T-helper 1 cell treated with Interleukin-12 subunit alpha and Interleukin-12 subunit beta and Interleukin-4 antibody, amounts not matched to agents 30 μg/mL and 1 μg/mL, for 36 hours (primary cell): Measurements from ENCODE around the gene C14orf180.
"Not testable (repeated sequence)": the region's sequence is repeated elsewhere in the genome, so short reads cannot be mapped to it uniquely, and the experiment has no call there.

Experiments
- H3K27ac Mint-ChIP-seq: one replicate; pipeline ENCODE4 v1.8.0; 2021; ENCODE audit warnings: mild to moderate bottlenecking, mixed read lengths
- H3K27me3 Mint-ChIP-seq: one replicate; pipeline ENCODE4 v1.8.0; 2021; ENCODE audit warnings: low read depth, mixed read lengths
- H3K36me3 Mint-ChIP-seq: one replicate; pipeline ENCODE4 v1.8.0; 2021; ENCODE audit warnings: low read depth, mixed read lengths
- H3K4me1 Mint-ChIP-seq: one replicate; pipeline ENCODE4 v1.8.0; 2021; ENCODE audit warnings: low read depth, mixed read lengths
- H3K4me3 Mint-ChIP-seq: one replicate; pipeline ENCODE4 v1.8.0; 2021; ENCODE audit warnings: mild to moderate bottlenecking, moderate library complexity, mixed read lengths
- H3K9me3 Mint-ChIP-seq: one replicate; pipeline ENCODE4 v1.8.0; 2021; ENCODE audit warnings: mixed read lengths

The C14orf180 gene

DNA sequence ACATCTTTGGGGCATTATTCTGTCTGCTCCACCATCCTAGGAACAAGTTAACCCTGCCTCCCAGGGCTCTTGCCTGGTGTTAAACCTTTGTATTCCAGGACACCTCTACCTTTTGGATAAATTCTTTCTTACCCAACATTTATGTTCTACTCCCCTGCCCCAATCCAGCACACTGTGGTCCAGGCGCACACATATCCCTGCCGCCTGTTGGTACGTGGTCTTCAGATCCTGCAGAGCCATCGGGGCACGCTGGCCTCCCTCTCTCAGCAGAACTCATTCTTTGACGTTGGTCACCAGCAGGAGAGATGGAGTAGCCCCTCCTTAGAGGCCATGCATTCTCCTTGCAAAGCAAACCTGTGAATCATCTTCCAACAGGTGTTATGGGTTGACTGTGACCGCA lies 30.1 kb downstream of the C14orf180 start:
- Mint-ChIP-seq H3K4me3 (no peak overlapping the region), H3K9me3 (no peaks in the 10 kb centered on the region), H3K27me3 (peaks cover 33% of the 10 kb centered on the region), H3K27ac (no peak overlapping the region), H3K36me3 (no peaks in the 10 kb centered on the region), H3K4me1 (no peaks in the 10 kb centered on the region)

DNA sequence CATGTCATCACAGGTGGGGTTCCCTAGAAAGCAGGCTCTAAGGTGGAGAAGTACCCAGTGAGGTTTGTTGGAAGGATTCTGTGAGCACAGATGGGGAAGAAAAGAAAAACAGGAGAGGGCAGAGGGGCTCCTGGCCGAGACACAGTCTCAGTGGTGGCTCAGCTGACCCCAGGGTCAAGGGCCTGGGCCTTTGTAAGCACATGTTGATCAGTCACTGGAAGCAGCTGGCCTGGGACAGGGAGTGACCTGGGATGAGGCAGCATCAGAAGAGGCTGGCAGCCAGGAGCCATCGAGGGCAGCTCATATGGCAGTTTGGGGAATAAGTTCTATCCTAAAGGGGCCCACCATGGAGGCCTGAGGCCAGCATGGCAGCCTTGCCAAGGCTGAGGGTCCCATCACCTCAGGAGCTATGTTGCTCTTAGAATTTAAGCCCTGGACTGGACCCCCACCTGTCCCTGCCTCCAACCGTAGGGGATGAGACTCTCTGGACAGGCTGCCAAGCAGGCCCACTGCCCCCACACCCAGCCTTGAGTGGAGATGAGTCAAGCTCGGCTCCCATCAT lies 31.3 kb downstream of the C14orf180 start:
- H3K9me3 Mint-ChIP-seq, result no peaks in the 10 kb centered on the region
- H3K4me3 Mint-ChIP-seq, result no peak overlapping the region
- no peaks in the 10 kb centered on the region for H3K4me1 Mint-ChIP-seq
- H3K27ac Mint-ChIP-seq, result no peak overlapping the region
- no peaks in the 10 kb centered on the region for H3K36me3 Mint-ChIP-seq
- peaks cover 23% of the 10 kb centered on the region for H3K27me3 Mint-ChIP-seq

DNA sequence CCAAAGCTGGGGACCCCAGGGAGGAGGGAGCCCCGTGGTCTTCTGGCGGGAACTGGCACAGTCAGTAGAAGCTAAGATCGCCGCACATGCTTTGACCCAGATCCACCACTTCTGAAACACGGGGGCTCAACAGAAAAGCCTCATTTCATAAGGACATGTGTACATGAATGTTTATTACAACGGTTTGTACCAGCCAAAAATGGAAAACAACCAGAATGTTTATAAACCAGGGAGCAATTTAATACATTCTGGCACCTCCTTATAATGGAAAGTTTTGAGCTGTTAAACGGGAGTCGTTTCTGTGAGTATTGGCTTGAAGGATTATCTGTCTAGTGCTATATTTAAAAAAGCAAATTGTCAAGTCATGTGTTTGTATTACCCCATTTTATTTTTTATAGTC lies 32.3 kb downstream of the C14orf180 start:
- Mint-ChIP-seq H3K9me3 (no peaks in the 10 kb centered on the region), H3K27ac (no peak overlapping the region), H3K4me1 (no peaks in the 10 kb centered on the region), H3K27me3 (peaks cover 16% of the 10 kb centered on the region), H3K36me3 (no peaks in the 10 kb centered on the region), H3K4me3 (no peak overlapping the region)

DNA sequence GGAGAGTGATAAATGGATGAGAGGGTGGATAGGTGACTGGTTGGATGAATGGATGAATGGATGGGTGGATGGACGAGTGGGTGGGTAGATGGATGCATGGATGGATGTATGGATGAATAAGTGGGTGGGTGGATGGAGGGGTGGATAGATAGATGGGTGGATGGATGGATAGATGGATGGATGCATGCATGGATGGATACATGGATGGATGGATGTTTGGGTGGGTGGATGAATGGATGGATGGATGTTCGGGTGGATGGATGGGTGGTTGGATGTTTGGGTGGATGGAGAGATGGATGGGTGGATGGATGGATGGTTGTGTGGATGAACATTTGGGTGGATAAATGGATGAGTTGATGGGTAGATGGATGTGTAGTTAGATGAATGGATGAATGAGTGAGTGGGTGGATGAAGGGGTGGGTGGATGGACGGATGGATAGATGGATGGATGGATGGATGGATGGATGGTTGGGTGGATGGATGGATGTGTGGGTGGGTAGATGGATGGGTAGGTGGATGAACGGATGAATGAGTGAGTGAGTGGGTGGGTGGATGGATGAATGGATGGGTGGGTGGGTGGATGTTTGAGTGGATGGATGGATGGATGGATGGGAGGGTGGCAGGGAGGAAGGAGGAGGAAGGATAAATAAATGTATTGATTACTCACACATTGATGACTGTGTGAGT lies 34.7 kb downstream of the C14orf180 start:
- no peaks in the 10 kb centered on the region for H3K9me3 Mint-ChIP-seq
- no peaks in the 10 kb centered on the region for H3K4me1 Mint-ChIP-seq
- H3K4me3 Mint-ChIP-seq, result no peak overlapping the region
- no peaks in the 10 kb centered on the region for H3K36me3 Mint-ChIP-seq
- no peak overlapping the region for H3K27ac Mint-ChIP-seq
- peaks cover 19% of the 10 kb centered on the region for H3K27me3 Mint-ChIP-seq

DNA sequence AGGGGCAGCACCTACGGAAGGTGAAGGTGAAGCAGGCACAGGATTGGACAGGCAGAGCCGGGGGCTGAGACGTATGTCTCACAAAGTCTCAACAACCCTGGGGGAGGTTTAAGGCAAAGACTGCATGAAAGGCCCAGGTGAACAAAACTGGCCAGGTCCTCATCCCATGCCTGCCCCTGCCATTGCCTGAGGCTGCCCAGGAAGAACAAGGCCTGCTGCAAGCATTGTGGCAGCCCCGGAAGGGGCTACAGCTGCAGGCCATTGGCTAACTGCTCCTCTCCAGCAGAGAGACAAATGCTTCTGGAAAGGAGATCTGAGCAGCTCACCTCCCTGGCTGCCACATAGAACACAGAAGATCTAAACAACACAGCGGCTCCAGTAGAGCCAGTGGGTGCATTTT lies 45.4 kb downstream of the C14orf180 start:
- Mint-ChIP-seq H3K4me1 (no peaks in the 10 kb centered on the region), H3K9me3 (peaks cover 27% of the 10 kb centered on the region), H3K27me3 (peaks cover 18% of the 10 kb centered on the region), H3K27ac (no peak overlapping the region), H3K36me3 (no peaks in the 10 kb centered on the region), H3K4me3 (no peak overlapping the region)

DNA sequence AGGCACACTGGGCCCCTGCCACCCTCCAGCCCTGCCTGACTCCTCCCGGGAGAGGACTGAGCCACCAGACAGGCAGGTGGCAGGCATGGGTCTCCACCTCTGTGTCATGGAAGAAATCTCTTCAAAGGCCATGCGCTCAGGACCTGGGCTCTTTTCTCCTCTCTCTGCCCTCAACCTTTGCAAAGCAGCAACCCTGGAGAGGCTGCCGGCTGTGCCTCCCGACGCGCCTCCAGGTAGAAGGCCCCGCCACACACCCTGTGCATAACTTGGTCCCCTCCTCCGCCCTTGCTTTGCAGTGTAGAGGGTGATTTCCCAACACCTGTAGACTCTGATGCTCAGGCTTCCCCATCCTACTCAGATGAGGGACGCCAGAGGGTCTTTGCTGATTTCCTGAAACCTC lies 53.2 kb downstream of the C14orf180 start:
- H3K4me3 Mint-ChIP-seq, result no peak overlapping the region
- H3K27ac Mint-ChIP-seq, result no peak overlapping the region
- H3K36me3 Mint-ChIP-seq, result no peaks in the 10 kb centered on the region
- H3K4me1 Mint-ChIP-seq, result no peaks in the 10 kb centered on the region
- H3K9me3 Mint-ChIP-seq, result peaks cover 9% of the 10 kb centered on the region
- H3K27me3 Mint-ChIP-seq, result no peaks in the 10 kb centered on the region

DNA sequence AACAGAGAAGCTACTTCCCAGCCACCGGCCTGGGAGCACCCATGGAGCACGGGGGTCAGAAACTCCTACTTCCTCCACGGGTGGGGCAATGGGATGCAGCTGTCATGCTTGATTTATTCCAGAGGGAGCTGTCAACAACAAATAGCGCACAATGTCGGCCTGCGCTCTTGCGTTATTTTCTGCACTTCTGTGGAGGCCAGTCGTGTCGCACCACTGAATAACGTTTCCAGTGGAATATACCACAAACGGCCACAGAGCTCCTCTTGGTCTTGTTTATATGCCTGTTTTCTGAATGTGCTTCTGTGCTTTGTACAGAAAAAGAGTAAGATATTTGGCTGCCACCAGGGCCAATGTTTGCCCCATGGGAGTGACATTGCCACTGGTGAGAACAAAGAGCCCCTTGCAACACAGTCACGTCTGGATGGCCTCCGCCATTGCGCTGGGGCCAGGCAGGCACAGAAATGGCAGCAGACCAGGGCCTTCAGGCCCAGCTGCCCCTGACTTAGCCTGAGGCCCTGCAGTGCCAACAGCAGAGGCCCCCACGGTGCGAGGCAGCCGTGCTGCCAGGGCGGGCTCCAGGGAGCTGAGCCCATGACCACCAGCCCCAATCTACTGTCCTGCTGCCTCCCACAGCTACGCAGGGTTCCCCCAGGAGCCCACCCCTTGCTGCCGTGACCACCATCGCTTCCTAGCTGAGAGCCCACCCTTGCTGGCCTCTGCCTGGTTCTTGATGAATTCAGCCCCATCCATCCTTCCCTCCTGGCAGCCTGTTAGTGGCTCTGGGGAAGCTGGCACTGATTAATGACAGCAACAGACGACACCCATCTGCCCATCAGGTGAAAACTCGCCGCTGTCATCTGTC lies 53.9 kb downstream of the C14orf180 start:
- Mint-ChIP-seq H3K36me3 (no peaks in the 10 kb centered on the region), H3K27me3 (no peaks in the 10 kb centered on the region), H3K4me1 (no peaks in the 10 kb centered on the region), H3K4me3 (no peak overlapping the region), H3K9me3 (peaks cover 4% of the 10 kb centered on the region), H3K27ac (no peak overlapping the region)

DNA sequence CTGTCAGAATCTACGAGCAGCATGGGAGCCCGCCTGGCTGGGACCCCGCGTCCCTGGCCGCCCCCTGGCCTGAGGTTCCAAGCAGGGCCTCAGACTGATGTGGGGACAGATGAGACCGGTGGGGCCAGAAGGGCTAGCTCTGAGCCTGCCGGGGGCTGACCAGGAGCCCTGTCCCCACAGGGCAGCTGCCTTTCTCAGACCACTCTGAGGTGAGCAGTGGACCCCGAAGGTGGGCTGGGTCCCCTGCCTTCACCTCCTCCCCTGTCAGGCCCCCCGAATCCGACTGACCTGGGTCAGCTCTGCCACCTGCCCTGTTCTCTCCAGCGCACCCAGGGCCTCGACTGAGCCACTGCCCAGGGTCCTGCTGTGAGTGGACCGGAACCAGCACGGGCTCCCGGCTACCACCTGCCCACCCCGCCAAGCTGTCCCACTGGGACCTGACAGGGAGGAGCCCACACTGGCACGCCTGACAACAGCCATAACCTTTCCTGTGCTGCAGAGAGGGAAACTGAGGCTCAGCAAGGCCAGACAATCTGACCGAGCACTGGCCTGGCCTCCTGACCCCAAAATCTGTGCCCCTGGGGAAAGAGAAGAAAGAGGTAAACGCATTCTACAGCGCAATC lies 54.7 kb downstream of the C14orf180 start:
- Mint-ChIP-seq H3K27ac (no peak overlapping the region), H3K4me3 (no peak overlapping the region), H3K9me3 (no peaks in the 10 kb centered on the region), H3K4me1 (no peaks in the 10 kb centered on the region), H3K36me3 (no peaks in the 10 kb centered on the region), H3K27me3 (no peaks in the 10 kb centered on the region)

DNA sequence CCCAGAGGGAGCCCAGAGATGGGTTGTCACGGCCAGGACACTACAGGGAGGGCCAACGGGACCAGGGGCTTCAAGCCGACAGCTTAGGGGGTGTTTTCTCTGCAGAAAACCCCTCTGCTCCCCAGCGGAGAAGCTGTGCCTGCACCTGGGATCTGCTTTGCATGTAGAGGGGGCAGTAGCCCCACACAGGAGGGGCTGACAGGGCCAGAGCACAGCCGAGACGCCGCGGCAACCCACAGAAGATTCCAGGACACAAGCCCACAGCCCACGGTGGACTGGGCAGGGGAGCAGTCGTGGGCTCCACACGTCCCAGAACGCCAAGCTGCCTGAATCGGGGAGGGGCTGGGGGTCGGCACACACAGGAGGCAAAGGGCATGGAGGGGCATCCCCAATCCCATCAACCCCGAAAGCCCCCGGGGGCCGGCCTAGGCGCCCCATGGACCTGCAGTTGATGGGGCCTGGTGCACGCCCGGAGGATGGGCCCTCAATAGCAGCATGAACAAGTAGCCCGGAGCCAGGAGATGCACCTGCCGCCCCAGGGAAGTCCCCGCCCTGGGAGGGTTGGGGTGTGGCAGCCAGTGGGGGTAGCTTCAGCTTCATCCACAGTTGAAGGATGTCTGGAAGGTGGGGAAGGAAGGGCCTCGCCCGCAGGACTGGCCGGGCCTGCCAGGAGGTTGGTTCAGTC lies 55.5 kb downstream of the C14orf180 start:
- Mint-ChIP-seq H3K36me3 (no peaks in the 10 kb centered on the region), H3K4me3 (no peak overlapping the region), H3K9me3 (no peaks in the 10 kb centered on the region), H3K27me3 (no peaks in the 10 kb centered on the region), H3K27ac (no peak overlapping the region), H3K4me1 (no peaks in the 10 kb centered on the region)

DNA sequence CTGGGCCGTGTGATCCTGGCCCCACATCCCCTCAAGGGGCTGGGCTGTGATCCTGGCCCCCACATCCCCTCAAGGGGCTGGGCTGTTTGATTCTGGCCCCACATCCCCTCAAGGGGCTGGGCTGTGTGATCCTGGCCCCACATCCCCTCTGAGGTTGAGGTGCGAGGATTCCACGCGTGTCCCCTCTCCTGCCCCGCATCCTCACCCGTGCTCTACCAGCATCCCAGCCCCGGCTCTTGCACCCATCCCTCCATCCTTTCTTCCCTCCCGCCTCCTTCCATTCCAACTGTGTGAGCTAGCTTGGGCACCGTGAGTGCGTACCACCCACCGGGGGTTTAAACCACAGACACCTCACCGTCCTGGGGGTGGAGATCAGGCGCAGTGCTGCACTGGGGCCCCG lies 56.2 kb downstream of the C14orf180 start:
- Mint-ChIP-seq H3K4me1 (no peaks in the 10 kb centered on the region), H3K27me3 (no peaks in the 10 kb centered on the region), H3K4me3 (no peak overlapping the region), H3K27ac (no peak overlapping the region), H3K36me3 (no peaks in the 10 kb centered on the region), H3K9me3 (no peaks in the 10 kb centered on the region)

DNA sequence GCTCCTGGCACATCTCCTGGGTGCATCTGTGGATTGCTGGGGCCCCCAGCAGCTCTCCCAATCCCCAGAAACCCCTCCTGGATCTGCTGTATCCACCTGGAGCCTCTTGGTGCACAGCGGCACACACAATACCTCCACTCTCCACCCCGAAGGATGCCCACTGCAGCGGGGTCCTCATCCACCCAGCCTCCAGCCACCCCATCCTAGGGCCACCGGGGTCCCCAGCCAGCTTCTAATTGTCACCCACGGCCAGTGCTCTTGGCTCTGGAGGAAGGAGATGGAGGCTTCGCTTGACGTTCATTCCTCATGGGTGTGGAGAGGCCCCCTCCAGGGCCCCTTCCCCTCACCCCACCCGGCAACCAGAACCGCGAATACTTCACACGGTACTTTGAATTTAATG lies 56.6 kb downstream of the C14orf180 start:
- Mint-ChIP-seq H3K27ac (no peak overlapping the region), H3K36me3 (no peaks in the 10 kb centered on the region), H3K27me3 (no peaks in the 10 kb centered on the region), H3K9me3 (no peaks in the 10 kb centered on the region), H3K4me3 (no peak overlapping the region), H3K4me1 (no peaks in the 10 kb centered on the region)

DNA sequence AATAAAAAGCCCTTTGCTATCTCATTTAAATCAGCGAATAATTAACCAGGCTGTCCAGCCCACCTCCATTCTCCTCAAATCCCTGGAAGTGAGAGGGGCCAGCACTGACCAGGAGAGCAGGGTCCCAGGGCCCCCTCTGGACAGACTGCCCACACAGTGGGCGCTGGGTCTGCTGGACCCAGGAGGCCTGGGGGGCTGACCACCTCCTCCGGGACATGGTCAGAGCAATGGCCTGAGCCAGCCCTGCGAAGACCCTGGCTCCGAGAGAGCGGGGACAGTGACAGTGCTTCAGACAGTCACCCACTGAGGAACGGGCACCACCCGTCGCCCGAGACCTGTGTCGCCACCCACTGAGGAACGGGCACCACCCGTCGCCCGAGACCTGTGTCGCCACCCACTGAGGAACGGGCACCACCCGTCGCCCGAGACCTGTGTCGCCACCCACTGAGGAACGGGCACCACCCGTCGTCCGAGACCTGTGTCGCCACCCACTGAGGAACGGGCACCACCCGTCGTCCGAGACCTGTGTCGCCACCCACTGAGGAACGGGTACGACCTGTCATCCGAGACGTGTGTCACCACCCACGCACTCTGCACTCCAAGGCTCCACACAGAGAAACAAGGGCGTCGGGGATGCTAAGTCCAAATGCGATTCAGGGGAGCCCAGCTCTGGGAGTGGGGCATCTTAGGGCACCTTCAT lies 57.4 kb downstream of the C14orf180 start:
- H3K4me1 Mint-ChIP-seq, H3K4me3 Mint-ChIP-seq, H3K27me3 Mint-ChIP-seq, H3K9me3 Mint-ChIP-seq, H3K27ac Mint-ChIP-seq, H3K36me3 Mint-ChIP-seq: not testable (repeated sequence)

DNA sequence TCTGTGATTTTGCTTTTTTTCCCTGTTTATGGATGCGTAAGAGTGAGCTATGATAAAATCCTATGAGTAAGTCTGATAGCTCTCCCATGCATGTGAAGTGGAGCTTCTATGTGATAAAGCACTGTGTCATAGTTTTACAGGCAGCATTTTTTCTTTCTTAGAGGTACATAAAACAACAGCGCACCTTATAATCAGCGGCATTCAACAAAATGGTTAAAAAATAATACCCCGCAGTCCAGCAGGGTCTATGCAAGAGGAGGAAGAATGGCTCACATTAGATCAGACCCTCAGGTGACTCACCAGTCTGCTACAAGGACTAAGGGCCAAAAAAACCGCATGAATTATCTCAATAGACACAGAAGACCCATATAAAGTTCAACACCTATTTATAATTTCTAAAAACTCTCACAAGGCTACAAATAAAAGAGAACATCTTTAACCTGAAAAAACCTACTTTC lies 58.0 kb downstream of the C14orf180 start:
- no peaks in the 10 kb centered on the region for H3K36me3 Mint-ChIP-seq
- H3K4me1 Mint-ChIP-seq, result no peaks in the 10 kb centered on the region
- H3K27ac Mint-ChIP-seq, result no peak overlapping the region
- H3K27me3 Mint-ChIP-seq, result no peaks in the 10 kb centered on the region
- H3K9me3 Mint-ChIP-seq, result no peaks in the 10 kb centered on the region
- H3K4me3 Mint-ChIP-seq, result no peak overlapping the region

DNA sequence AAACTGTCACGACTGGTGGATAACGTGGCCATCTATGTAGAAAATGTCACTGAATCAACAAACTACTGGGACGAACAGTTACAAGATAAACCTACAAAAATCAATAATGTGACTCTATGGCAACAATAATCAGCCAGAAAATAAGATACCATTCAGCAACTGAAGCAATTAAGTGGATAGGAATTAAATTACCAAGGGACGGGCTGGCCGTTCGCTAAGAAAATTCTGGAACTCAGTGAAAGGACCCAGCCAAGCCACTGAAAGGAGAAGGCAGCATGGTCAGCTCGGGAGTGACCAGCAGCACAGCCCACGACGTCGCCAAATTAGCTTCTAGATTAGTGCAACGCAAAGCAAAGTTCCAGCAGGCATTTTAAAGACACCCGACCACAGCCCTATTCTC lies 58.6 kb downstream of the C14orf180 start:
- H3K27me3 Mint-ChIP-seq, result no peaks in the 10 kb centered on the region
- no peaks in the 10 kb centered on the region for H3K4me1 Mint-ChIP-seq
- H3K4me3 Mint-ChIP-seq, result no peak overlapping the region
- H3K27ac Mint-ChIP-seq, result no peak overlapping the region
- no peaks in the 10 kb centered on the region for H3K36me3 Mint-ChIP-seq
- no peaks in the 10 kb centered on the region for H3K9me3 Mint-ChIP-seq
